Common myeloid progenitor, CD34-positive (primary cell): Measurements from ENCODE around the gene DYDC2.
A peak's percentile ranks its signal among the peaks of the same experiment; 100 is the strongest.
"Not testable (repeated sequence)": the region's sequence is repeated elsewhere in the genome, so short reads cannot be mapped to it uniquely, and the experiment has no call there.

Source experiments
- CTCF ChIA-PET: fragments of 350-600 bp; sonication (Branson Sonifier 250); formaldehyde crosslinking; loops from one replicate; lab custom pipeline; 2021; ENCODE audit warnings: antibody characterized with exemption; lab: Charles Lee
- POLR2A ChIA-PET: fragments of 350-600 bp; sonication (Branson Sonifier 250); formaldehyde crosslinking; loops from one replicate; lab custom pipeline; 2021; ENCODE audit warnings: antibody characterized with exemption; lab: Charles Lee
- DNase-seq, 3 donors: peaks; one replicate each; pipeline versions ENCODE4 v3.0.0 to v3.0.0-alpha.2; 2013
- H3K27ac ChIP-seq, 2 experiments: 1 replicate in 1 of 2; 2 replicates in 1 of 2; pipeline ENCODE4 v1.7.0; 2013; ENCODE audit warnings: inconsistent platforms in 2 of 2, low read length in 2 of 2, mild to moderate bottlenecking in 2 of 2, low read depth in 1 of 2, moderate library complexity in 1 of 2; ENCODE audit not compliant: severe bottlenecking in 2 of 2, insufficient read depth in 1 of 2, poor library complexity in 1 of 2
- H3K27me3 ChIP-seq, 5 experiments: replicated peaks in 2 of 5; 1 replicate in 3 of 5; 2 replicates in 2 of 5; pipeline versions ENCODE4 v1.6.1 to v1.7.0; 2013; ENCODE audit warnings: low read length in 4 of 5, mild to moderate bottlenecking in 2 of 5, moderate library complexity in 2 of 5, inconsistent platforms in 1 of 5; ENCODE audit not compliant: insufficient read depth in 5 of 5, control insufficient read depth in 4 of 5
- H3K36me3 ChIP-seq, 4 experiments: 1 replicate in 2 of 4; 2 replicates in 2 of 4; pipeline versions ENCODE4 v1.6.1 to v1.7.0; 2013; ENCODE audit warnings: low read length in 3 of 4, control low read depth in 1 of 4, mild to moderate bottlenecking in 1 of 4; ENCODE audit not compliant: control insufficient read depth in 4 of 4, insufficient read depth in 4 of 4
- H3K4me1 ChIP-seq, 4 experiments: 1 replicate in 3 of 4; 2 replicates in 1 of 4; pipeline versions ENCODE4 v1.6.1 to v1.7.1; 2013; ENCODE audit warnings: low read length in 3 of 4, mild to moderate bottlenecking in 3 of 4, control low read depth in 1 of 4, inconsistent platforms in 1 of 4, moderate library complexity in 1 of 4; ENCODE audit not compliant: control insufficient read depth in 4 of 4, insufficient read depth in 4 of 4; ENCODE audit errors: control extremely low read depth in 1 of 4
- H3K4me3 ChIP-seq, 7 experiments: 1 replicate in 4 of 7; 2 replicates in 3 of 7; pipeline versions ENCODE4 v1.5.1 to v1.7.0; 2013; ENCODE audit warnings: mild to moderate bottlenecking in 7 of 7, low read length in 6 of 7, moderate library complexity in 6 of 7, inconsistent platforms in 2 of 7, low read depth in 2 of 7, control low read depth in 1 of 7; ENCODE audit not compliant: insufficient read depth in 4 of 7, control insufficient read depth in 1 of 7; ENCODE audit errors: extremely low read depth in 1 of 7
- H3K9me3 ChIP-seq, 5 experiments: 1 replicate in 4 of 5; 2 replicates in 1 of 5; pipeline versions ENCODE4 v1.6.1 to v1.7.1; 2013; ENCODE audit warnings: low read length in 4 of 5, mild to moderate bottlenecking in 2 of 5, inconsistent platforms in 1 of 5, low read depth in 1 of 5, moderate library complexity in 1 of 5; ENCODE audit not compliant: control insufficient read depth in 4 of 5, insufficient read depth in 2 of 5; ENCODE audit errors: control extremely low read depth in 1 of 5
- WGBS: methylation state at CpG from one replicate; pipeline ENCODE4 v1.1.5; 2013; ENCODE audit not compliant: insufficient coverage; 5-methylcytosine and 5-hydroxymethylcytosine counted together

DYDC2 gene

DNA sequence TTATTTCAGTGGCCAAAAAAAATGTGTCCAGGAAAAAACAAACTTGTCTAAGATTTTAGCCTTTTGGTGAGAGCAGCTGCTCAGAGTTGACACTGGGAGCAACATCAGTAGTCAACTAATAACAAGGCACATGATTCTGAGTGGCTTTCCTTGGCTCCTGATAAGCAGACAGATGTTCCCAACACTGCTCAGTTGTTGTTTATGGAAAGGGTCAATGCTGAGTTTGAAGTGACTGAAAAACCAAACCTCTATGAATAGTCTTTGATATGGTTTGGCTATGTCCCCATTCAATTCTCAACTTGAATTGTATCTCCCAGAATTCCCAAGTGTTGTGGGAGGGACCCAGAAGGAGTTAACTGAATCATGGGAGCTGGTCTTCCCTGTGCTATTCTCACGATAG, 12.3 kb upstream of the DYDC2 start:
- 80% methylated on average over 1 of the region's 1 CpG for WGBS

DNA sequence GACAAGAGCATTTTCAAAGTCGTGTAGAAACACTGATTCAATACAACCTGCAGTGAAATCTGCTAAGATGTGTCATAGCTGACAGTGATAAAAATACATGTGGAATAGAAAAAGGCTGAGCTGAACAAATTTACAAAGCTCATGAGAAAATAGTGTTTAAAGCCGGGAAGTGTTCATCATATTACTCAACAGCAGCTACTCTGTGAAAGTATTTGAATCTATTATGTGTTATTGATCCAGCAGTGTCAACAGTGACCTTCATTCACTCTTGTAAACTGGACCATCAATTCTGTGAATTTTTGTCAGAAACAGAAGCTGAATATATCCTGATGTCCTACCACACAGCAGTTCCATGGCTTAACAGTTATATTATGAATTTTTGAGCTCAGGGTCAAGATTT, 11.7 kb upstream of the DYDC2 start:
- POLR2A ChIA-PET: no interaction called here
- Histone ChIP-seq H3K4me1 (no peaks in the 10 kb centered on the region), H3K27me3 (no peaks in the 10 kb centered on the region), H3K36me3 (no peaks in the 10 kb centered on the region), H3K27ac (no peak overlapping the region), H3K9me3 (no peaks in the 10 kb centered on the region), H3K4me3 (no peak overlapping the region)
- CTCF ChIA-PET: no interaction called here
- no CpG with 5 or more reads among the region's 2 CpGs for WGBS
- no peak for DNase-seq

More for the DNA sequence above, 12.3 kb upstream of the DYDC2 start:
- POLR2A ChIA-PET: no interaction called here
- no peak overlapping the region for H3K27ac ChIP-seq
- H3K9me3 ChIP-seq: no peaks in the 10 kb centered on the region
- CTCF ChIA-PET: no interaction called here
- no peaks in the 10 kb centered on the region for H3K36me3 ChIP-seq
- DNase-seq: no peak
- no peaks in the 10 kb centered on the region for H3K27me3 ChIP-seq
- H3K4me1 ChIP-seq: no peaks in the 10 kb centered on the region
- no peak overlapping the region for H3K4me3 ChIP-seq

DNA sequence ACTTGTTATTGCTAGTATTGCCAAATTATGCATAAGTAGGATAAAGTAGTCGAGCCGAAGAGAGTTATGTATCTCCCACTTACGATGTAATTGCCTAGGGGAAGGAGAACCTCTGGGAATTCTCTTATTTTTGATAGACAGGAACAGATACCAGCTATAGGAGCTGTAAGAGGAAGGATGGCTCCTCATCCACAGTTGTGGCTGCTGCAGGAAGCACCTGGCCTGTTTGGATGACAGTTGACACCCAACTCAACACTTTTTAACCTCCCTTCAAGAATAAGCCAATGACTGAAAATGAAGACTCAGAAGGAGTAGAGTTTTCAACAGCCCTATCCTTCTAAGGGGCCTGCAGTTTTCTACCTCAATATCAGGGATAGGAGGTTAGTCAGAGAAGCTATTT, 6.3 kb upstream of the DYDC2 start:
- CTCF ChIA-PET: interaction anchor here (1.3 kb wide), 1 partner anchor 28 kb away, joined by 4 read pairs; no protein-coding TSS in a partner anchor
- Histone ChIP-seq H3K27ac (no peak overlapping the region), H3K9me3 (no peaks in the 10 kb centered on the region), H3K4me3 (no peak overlapping the region), H3K4me1 (peaks cover 0 to 7% (median 4%) of the 10 kb centered on the region in 4 experiments), H3K36me3 (no peaks in the 10 kb centered on the region), H3K27me3 (peaks cover 0 to 4% (median 2%) of the 10 kb centered on the region in 5 experiments)
- POLR2A ChIA-PET: no interaction called here
- 100% methylated on average over 3 of the region's 3 CpGs for WGBS
- peak in 2 of 3 donors; percentile 46 to 60 for DNase-seq

DNA sequence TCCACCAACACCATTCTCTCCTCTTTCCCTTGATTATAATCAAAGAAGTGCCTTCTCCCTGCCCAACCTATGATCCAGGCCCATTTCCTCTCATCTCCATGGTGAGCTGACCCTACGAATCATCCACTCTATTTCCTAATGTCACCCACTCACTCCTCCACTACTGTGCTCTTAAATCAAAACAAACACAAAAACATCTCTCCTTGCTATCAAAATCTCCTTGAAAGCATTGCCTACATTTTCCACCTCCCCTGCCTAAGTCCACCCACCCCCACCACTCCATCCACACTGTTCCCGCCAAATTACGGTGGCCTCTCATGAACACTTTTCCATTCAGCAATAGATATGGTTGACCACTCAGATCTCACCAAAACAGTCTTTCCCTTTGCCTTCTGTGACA, 5.4 kb upstream of the DYDC2 start:
- POLR2A ChIA-PET: no interaction called here
- Histone ChIP-seq H3K36me3 (no peaks in the 10 kb centered on the region), H3K27ac (no peak overlapping the region), H3K27me3 (peaks cover 0 to 11% (median 9%) of the 10 kb centered on the region in 5 experiments), H3K9me3 (no peaks in the 10 kb centered on the region), H3K4me3 (no peak overlapping the region), H3K4me1 (peaks cover 0 to 8% (median 6%) of the 10 kb centered on the region in 4 experiments)
- WGBS: 100% methylated on average over 3 of the region's 3 CpGs
- DNase-seq: no peak
- CTCF ChIA-PET: interaction anchor here (1.3 kb wide), 1 partner anchor 27 kb away, joined by 4 read pairs; no protein-coding TSS in a partner anchor

DNA sequence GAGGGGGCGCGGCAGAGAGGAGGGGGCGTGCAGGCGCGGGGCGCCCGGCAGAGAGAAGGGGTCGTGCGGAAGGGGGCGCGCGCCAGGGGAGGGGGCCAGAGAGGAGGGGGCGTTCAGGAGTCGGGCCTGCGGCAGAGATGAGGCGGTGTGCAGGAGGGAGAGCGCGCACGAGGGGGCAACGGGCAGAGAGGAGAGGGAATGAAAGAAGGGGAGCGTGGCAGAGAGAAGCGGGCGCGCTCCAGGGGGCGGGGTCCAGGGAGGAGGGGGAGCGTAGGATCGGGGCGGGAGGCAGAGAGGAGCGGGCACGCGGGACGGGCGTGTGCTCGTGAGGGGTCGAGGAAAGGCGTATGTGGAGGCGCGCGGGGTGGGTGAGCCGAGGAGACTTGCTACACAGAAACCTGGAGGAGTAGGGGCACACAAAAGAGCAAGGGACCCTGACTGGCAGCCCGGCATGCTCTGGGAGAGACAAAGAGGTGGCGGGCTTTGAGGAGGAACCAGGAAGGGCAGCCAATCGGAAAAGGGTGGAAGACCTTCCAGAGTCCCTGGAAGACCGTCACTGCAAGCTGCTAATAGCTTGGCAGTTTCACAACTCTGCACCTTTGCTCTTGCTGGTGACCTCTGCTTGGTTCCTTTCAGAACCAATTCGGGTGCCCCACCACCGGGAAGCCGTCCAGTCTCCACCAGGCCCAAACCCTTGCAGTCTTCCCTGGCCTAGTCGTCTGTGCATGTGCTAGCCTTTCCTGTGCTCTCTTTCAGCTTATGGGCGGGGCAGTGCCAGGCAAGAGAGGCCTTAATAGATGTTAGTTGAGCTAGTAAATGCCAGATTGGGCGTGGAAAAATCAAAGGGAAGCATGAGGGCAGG, 639 bp downstream of the DYDC2 start:
- Histone ChIP-seq H3K9me3 (peaks cover 0 to 2% (median 0%) of the 10 kb centered on the region in 5 experiments), H3K4me3 (peak overlapping the region; percentile 18 to 74 (median 37)), H3K36me3 (no peaks in the 10 kb centered on the region), H3K27ac (no peak overlapping the region), H3K27me3 (peaks cover 0 to 19% (median 11%) of the 10 kb centered on the region in 5 experiments), H3K4me1 (peaks cover 0 to 14% (median 10%) of the 10 kb centered on the region in 4 experiments)
- WGBS: 9% methylated on average over 47 of the region's 50 CpGs
- CTCF ChIA-PET: no interaction called here
- POLR2A ChIA-PET: no interaction called here
- peak; percentile 15 to 69 (median 47) for DNase-seq

DNA sequence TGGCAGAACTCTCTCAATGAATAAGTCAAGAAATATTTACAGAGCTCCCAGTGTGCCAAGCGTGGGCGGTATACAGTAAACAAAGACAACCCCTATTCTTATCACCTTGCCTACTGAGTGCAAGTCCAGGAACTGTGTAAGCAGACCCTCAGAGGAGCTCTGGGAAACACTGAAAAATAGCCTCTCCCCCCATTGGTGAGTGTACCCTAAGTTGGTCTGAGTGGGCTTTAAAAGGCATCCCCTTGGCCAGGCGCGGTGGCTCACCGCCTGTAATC, 1.2 kb downstream of the DYDC2 start:
- WGBS: 100% methylated on average over 5 of the region's 5 CpGs
- Histone ChIP-seq H3K4me1 (peaks cover 0 to 14% (median 10%) of the 10 kb centered on the region in 4 experiments), H3K36me3 (no peaks in the 10 kb centered on the region), H3K9me3 (peaks cover 0 to 2% (median 0%) of the 10 kb centered on the region in 5 experiments), H3K27me3 (peaks cover 0 to 19% (median 11%) of the 10 kb centered on the region in 5 experiments), H3K4me3 (no peak overlapping the region), H3K27ac (no peak overlapping the region)
- ChIA-PET POLR2A (no interaction called here), CTCF (no interaction called here)
- DNase-seq: no peak

DNA sequence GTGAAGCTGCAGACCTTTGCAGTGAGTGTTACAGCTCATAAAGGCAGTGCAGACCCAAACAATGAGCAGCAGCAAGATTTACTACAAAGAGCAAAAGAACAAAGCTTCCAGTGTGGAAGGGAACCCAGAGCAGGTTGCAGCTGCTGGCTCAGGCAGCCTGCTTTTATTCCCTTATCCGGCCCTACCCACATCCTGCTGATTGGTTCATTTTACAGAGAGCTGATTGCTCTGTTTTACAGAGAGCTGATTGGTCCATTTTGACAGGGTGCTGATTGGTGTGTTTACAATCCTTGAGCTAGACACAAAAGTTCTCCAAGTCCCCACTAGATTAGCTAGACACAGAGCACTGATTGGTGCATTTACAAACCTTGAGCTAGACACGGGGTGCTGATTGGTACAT, 2.3 kb downstream of the DYDC2 start:
- H3K9me3 ChIP-seq, CTCF ChIA-PET, POLR2A ChIA-PET, DNase-seq, H3K4me3 ChIP-seq, H3K36me3 ChIP-seq, H3K27ac ChIP-seq: not testable (repeated sequence)
- H3K4me1 ChIP-seq: peaks cover 0 to 14% (median 10%) of the 10 kb centered on the region in 4 experiments
- no CpG with 5 or more reads among the region's 2 CpGs for whole genome bisulfite sequencing
- peaks cover 0 to 19% (median 11%) of the 10 kb centered on the region in 5 experiments for H3K27me3 ChIP-seq
